ENCODE data around the gene P2RX5. TPM values are rescaled to one million over a fixed set of nuclear protein-coding genes. Genes with fewer than 3 reads are reported as not detected.

Gene P2RX5
- total RNA-seq, 1 donor from 2014 or later, result 2.9 TPM

DNA sequence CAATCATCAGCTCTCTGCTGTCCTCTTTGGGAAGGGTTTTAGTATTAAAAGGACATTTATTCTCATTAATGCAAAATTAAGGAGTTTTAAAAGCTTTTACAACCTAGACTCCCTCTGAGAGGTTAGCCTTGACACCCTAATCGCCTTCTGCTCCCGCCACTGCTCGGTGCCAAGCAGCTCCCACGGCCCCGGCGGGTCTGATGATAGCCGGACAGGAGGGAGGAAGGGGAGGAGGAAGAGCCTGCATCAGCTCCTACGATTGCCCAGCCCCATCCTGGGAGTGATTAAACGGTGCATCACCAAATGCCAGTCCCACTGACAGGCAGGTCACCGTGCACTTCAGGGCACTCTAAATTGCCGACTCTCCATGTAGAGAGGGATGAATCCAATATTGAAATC is 68.2 kb downstream of the P2RX5 start:
- DNase-seq (ENCODE audit: extremely low read depth, low read depth, low spot score), result no peak

DNA sequence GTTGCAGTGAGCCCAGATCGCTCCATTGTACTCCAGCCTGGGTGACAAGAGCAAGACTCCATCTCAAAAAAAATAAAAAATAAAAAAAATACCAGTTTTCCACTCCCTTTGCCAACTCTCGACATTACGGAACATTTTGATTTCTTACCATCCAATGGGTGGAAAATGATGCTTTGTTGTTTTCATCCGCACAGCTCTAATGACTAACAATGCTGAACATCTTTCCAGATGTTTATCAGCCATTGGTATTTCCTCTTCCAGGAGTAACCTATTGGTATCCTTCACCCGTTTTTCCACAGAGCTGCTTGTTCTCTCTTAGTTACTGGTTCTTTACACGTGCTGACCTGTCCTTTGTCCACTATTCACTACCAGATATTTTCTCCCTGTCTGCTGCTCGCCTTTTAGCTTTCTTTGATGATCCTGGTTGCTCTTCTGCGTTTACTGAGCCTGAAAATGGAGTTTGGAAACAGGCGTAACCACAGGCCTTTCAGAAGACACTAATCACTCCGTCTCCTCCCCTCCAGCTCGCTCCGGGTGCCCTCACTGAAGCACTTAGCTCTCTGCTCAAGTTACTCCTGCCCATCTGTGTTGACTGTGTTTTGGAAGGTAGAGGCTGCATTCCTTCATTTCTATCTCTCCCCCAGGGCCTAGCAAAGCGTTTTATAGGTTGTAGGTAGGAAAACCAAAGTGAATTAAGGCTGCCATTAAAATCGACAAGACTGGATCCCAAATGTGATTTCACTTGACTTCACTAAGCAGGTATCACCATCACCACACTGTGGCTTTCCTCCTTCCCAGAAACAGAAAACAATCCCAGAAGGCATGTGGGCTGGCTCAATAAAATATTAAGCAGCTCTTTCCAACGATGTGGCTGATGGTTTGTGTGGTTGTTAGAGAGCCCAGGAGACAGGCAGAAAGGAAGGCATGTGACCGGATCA is 68.9 kb downstream of the P2RX5 start:
- DNase-seq (ENCODE audit: extremely low read depth, low read depth, low spot score), result no peak

Other genes starting within 250 kb of the P2RX5 start
- gene SPATA22, start 224.3 kb downstream of the P2RX5 start, total RNA-seq, result not detected in 2 replicates
- gene ASPA, start 220.2 kb downstream of the P2RX5 start, total RNA-seq, result not detected in 2 replicates
- gene TRPV3, start 138.3 kb downstream of the P2RX5 start, total RNA-seq, result 0.06 TPM in 1 of 2 replicates, not detected in the other
- gene TRPV1, start 86.7 kb downstream of the P2RX5 start, total RNA-seq, result 1.2 and 2.2 TPM in 2 replicates
- 14.5 and 15.0 TPM in 2 replicates for gene SHPK, start 59.9 kb downstream of the P2RX5 start, total RNA-seq
- gene CTNS, start 59.4 kb downstream of the P2RX5 start, total RNA-seq, result 25.7 and 29.9 TPM in 2 replicates
- gene TAX1BP3, start 27.6 kb downstream of the P2RX5 start, total RNA-seq, result 358 and 402 TPM in 2 replicates
- 17.5 and 24.1 TPM in 2 replicates for gene EMC6, start 27.3 kb downstream of the P2RX5 start, total RNA-seq
- 3.2 and 6.3 TPM in 2 replicates for gene HASPIN, start 27.7 kb upstream of the P2RX5 start, total RNA-seq
- gene ITGAE, start 105.0 kb upstream of the P2RX5 start, total RNA-seq, result 10.5 and 13.3 TPM in 2 replicates
- 23.2 and 25.3 TPM in 2 replicates for gene NCBP3, start 150.1 kb upstream of the P2RX5 start, total RNA-seq
- gene CAMKK1, start 196.9 kb upstream of the P2RX5 start, total RNA-seq, result 3.7 and 3.9 TPM in 2 replicates
- gene P2RX1, start 220.3 kb upstream of the P2RX5 start, total RNA-seq, result not detected in 2 replicates